ENCODE results near the gene TAF8.

- TF ChIP-seq POLR2A (IDR thresholded peaks at IDR 0.05) (no peak), CTCF (IDR thresholded peaks at IDR 0.05) (no peak)
Measured at GRCh38 chr6:42108071-42108470, 57.7 kb downstream of the TAF8 start.

Data from lower leg skin (tissue), 3 donors.